Cardiac muscle cell (in vitro differentiated cells and primary cell): ENCODE results near the gene NOL9. TPM values are rescaled to one million over a fixed set of nuclear protein-coding genes. Genes with fewer than 3 reads are reported as not detected.

Experiments
- DNase-seq, 2 donors: peaks; one replicate each; pipeline versions ENCODE4 v3.0.0 to v3.0.0-alpha.2; 2010 to 2017; ENCODE audit warnings: low read depth in 1 of 2, low spot score in 1 of 2
- H3K27ac ChIP-seq: fragments of 200-600 bp; sonication (generic); 2 replicates; pipeline ENCODE4 v1.5.1; 2016
- H3K27me3 ChIP-seq: fragments of 200-600 bp; sonication (generic); 2 replicates; pipeline ENCODE4 v1.6.0; 2016; ENCODE audit warnings: control low read depth
- H3K36me3 ChIP-seq: fragments of 200-600 bp; sonication (generic); 2 replicates; pipeline ENCODE4 v1.5.1; 2016; ENCODE audit warnings: control low read depth
- H3K4me1 ChIP-seq: fragments of 200-600 bp; sonication (generic); 2 replicates; pipeline ENCODE4 v1.8.1; 2017; ENCODE audit warnings: low read depth, mild to moderate bottlenecking, mixed run types
- H3K4me3 ChIP-seq: fragments of 200-600 bp; sonication (generic); 2 replicates; pipeline ENCODE4 v1.5.1; 2016; ENCODE audit warnings: mild to moderate bottlenecking
- H3K9me3 ChIP-seq: fragments of 200-600 bp; sonication (generic); 2 replicates; pipeline ENCODE4 v1.5.1; 2017; ENCODE audit warnings: low read depth, mild to moderate bottlenecking, control low read depth
- polyA plus RNA-seq: library from polyadenylated mRNA; unstranded; fragments of >200 nt; fragmentation: Nextera tagmentation; extraction: Ambion mirVana; gene quantifications from 2 replicates; pipeline ENCODE4 v1.2.1, GENCODE V29; 2016
- total RNA-seq: library from RNA; depleted of rRNA; stranded (reverse); fragments of >200 nt; gene quantifications from 2 replicates; pipeline ENCODE4 v1.2.3, GENCODE V29; 2016
- TF ChIP-seq, protein P1 (sequence below): IDR thresholded peaks from 2 replicates; pipeline ENCODE4 v1.5.1; 2012; ENCODE audit warnings: low read depth, mild to moderate bottlenecking, low read length

The NOL9 gene
- total RNA-seq (22.4 and 33.2 TPM in 2 replicates), polyA plus RNA-seq (12.9 and 16.7 TPM in 2 replicates)

DNA sequence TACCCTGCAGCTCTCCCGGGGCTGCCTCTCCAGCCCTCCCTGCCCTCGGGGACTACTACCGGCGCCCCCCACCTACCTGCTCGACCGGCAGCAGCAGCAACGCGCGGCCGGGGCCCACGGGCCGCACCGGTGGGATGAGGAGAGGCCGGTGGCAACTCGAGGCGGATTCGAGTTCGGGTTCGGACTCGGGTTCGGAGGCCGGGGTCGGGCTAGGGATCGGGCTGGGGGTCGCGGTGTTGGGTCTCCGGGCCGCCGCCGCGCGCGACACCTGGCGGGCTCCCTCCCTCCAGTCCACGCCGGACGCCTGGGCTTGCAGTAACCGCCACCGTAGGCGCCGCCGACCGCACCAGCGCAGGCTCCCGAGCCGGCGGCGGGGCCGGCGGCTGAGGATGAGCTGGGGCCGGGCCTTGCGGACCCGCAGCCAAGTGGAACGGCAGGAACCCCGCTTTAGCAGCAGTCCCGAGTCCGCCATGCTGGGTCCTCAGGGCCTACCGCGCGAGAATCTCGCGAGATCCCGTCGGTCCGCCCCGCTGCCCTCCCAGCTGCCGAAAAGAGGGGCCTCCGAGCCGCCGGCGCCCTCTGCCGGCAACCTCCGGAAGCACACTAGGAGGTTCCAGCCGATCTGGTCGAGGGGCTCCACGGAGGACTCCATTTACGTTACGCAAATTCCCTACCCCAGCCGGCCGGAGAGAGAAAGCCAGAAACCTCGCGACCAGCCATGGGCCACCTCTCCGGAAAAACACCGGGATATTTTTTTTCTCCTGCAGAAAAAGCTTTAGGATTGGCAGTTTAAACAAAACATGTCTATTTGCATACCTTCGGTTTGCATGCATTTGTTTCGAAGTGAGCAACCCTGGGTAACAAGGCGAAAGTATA lies at the start of gene NOL9:
Gene NOL9 (minus strand): TSS at position 483 of the 876 bp plus-strand sequence. CDS start 11 bp downstream, at position 472.
- DNase-seq: peak; percentile 94 to 95
- TF ChIP-seq, protein P1, sequence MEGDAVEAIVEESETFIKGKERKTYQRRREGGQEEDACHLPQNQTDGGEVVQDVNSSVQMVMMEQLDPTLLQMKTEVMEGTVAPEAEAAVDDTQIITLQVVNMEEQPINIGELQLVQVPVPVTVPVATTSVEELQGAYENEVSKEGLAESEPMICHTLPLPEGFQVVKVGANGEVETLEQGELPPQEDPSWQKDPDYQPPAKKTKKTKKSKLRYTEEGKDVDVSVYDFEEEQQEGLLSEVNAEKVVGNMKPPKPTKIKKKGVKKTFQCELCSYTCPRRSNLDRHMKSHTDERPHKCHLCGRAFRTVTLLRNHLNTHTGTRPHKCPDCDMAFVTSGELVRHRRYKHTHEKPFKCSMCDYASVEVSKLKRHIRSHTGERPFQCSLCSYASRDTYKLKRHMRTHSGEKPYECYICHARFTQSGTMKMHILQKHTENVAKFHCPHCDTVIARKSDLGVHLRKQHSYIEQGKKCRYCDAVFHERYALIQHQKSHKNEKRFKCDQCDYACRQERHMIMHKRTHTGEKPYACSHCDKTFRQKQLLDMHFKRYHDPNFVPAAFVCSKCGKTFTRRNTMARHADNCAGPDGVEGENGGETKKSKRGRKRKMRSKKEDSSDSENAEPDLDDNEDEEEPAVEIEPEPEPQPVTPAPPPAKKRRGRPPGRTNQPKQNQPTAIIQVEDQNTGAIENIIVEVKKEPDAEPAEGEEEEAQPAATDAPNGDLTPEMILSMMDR: peak; percentile 89
- Histone ChIP-seq H3K27me3 (no peaks in the 10 kb centered on the region), H3K4me3 (peak within 1 kb of the TSS; percentile 97), H3K36me3 (peaks cover 15% of the 10 kb centered on the region), H3K27ac (peak within 1 kb of the TSS; percentile 79), H3K4me1 (peaks cover 6% of the 10 kb centered on the region), H3K9me3 (no peaks in the 10 kb centered on the region)

DNA sequence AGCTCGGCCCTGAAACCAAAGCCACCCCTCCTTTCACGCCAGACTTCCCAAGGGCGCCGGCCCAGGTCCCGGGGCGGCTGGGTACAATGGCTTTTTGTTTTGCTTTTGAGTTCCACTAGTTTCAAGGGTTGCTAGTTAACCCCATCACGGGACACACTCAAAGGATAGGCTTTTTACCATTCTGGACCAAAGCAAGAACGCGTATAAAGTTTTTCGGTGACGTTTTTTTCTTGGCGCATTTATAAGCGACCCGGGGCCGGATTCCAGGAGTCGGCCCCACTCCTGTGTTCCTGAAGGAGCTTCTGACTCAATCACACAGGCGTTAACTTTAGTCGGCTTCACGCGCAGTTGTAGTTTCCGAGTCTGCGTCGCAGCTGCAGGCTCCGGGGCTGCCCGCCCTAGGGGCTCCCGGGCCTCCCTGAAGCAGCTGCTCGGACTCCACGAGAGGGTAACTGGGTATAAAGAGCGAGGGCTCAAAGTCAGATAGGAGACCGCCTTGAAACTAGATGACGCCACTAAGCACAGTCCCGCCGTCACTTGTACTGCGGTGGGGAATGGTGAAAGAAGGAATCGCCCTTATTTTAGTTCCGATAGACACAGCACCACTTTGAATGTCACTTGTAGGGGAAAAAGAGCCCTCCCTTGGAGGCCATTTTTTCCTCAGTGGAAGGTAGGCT lies 49.1 kb upstream of the NOL9 start:
- DNase-seq: peak; percentile 65 to 84
- Histone ChIP-seq H3K27ac (peak overlapping the region; percentile 99), H3K36me3 (no peaks in the 10 kb centered on the region), H3K4me1 (peaks cover 35% of the 10 kb centered on the region), H3K27me3 (no peaks in the 10 kb centered on the region), H3K4me3 (peak overlapping the region; percentile 57), H3K9me3 (no peaks in the 10 kb centered on the region)
- TF ChIP-seq, protein P1: no peak

DNA sequence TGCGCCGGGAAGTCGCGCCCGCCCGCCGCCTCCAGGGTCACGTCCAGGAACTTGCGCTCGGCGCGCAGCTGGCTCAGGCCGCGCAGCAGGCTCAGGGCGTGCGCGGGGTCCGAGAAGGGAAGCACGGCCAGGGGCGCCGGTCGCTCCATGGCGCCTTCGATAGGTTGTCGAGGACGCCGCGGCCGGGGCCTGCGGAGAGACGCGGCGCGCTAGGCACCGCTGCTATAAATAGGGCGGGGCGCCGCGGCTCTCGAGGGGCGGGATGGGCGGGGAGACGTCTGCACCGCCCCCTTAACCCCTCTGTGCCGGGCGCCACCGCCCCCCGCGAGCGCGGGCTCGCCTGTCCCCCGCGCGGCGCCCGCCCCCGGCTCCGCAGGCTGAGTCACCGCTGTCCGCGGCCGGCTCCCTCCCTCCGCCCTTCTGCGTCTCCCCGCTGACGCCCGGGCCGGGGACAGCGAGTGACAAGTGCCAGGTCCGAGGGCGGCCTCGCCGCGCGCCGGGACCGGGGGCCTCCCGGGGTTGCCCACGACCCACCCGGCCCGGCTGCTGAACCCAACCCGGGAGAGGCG lies 48.4 kb upstream of the NOL9 start, which contains the start of gene KLHL21:
Gene KLHL21 (minus strand): TSS at position 201 of the 569 bp plus-strand sequence. CDS start 52 bp downstream, at position 149.
- peaks cover 40% of the 10 kb centered on the region for H3K4me1 ChIP-seq
- H3K9me3 ChIP-seq: no peaks in the 10 kb centered on the region
- no peaks in the 10 kb centered on the region for H3K27me3 ChIP-seq
- TF ChIP-seq, protein P1: no peak
- H3K4me3 ChIP-seq: peak within 1 kb of the TSS; percentile 57
- H3K27ac ChIP-seq: peak within 1 kb of the TSS; percentile 99
- DNase-seq: peak; percentile 93 to 94
- H3K36me3 ChIP-seq: peaks cover 4% of the 10 kb centered on the region

DNA sequence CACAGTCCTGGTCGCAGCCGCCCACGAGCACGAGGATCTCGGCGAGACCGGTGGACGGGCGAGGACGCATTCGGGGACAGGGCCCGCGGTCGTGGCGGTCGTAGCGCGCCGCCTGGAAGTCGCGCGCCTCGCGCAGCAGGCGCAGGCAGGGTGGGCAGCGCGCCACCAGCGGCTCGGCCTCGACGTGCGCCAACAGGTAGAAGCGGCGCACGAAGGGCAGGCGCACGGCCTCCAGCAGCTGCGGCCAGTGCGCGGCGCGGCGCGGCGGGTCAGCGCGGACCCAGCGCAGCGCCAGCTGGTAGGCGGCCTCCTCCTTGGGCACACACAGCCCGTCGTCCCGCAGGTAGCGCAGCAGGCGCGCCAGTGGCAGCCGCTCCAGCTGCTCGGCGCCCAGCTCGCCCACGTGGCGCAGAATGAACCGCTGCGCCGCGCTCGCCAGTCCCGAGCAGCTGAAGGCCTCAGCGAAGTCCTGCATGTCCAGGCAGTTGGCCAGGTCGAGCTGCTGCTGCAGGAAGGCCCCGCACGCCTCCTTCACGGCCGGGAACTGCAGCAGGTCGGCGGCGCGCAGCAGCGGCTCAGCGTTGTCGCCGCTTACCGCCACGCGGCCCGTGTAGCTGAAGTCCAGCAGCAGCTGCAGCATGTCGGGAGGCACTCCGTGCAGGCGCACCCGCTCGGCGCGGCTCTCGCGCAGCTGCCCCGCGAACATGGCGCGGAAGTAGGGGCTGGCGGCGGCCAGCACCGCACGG lies 47.8 kb upstream of the NOL9 start:
- Histone ChIP-seq H3K4me3 (peak overlapping the region; percentile 57), H3K4me1 (peaks cover 45% of the 10 kb centered on the region), H3K9me3 (no peaks in the 10 kb centered on the region), H3K27me3 (no peaks in the 10 kb centered on the region), H3K27ac (peak overlapping the region; percentile 99), H3K36me3 (peaks cover 4% of the 10 kb centered on the region)
- peak in 1 of 2 donors; percentile 64 for DNase-seq
- TF ChIP-seq, protein P1: no peak
